GM15510 (cell line): Measurements from ENCODE around the gene ARCN1.

Source experiments
- POLR2A ChIP-seq: IDR thresholded peaks from 3 replicates; pipeline ENCODE4 v1.6.1; 2011; ENCODE audit warnings: borderline replicate concordance; ENCODE audit not compliant: insufficient read length; ENCODE audit errors: extremely low read depth

Gene ARCN1

GRCh38 chr11:118581057-118581456 is 8.8 kb downstream of the ARCN1 start:
- no peak for TF ChIP-seq POLR2A

DNA sequence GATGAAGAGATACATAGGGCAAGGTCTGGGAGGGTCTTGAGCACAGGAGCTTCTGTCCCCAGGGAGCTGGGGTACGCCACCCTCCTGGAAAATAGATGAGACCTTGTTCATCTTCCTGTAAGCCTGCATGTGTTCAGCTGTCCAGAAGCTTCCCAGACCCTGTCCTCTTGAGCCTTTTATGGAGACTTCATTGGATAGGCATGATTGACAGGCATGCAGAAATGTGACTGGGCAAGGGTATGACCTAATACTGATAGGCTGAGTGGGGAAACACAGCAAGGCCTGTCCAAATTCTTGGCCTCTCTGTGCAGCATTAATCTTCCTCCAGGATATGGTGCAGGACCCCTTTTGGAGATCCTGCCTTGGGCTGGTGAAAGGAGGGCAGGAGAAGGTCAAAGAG is 15.7 kb downstream of the ARCN1 start:
- no peak for TF ChIP-seq POLR2A

GRCh38 chr11:118592616-118593367 is 20.6 kb downstream of the ARCN1 start:
- TF ChIP-seq POLR2A: no peak

DNA sequence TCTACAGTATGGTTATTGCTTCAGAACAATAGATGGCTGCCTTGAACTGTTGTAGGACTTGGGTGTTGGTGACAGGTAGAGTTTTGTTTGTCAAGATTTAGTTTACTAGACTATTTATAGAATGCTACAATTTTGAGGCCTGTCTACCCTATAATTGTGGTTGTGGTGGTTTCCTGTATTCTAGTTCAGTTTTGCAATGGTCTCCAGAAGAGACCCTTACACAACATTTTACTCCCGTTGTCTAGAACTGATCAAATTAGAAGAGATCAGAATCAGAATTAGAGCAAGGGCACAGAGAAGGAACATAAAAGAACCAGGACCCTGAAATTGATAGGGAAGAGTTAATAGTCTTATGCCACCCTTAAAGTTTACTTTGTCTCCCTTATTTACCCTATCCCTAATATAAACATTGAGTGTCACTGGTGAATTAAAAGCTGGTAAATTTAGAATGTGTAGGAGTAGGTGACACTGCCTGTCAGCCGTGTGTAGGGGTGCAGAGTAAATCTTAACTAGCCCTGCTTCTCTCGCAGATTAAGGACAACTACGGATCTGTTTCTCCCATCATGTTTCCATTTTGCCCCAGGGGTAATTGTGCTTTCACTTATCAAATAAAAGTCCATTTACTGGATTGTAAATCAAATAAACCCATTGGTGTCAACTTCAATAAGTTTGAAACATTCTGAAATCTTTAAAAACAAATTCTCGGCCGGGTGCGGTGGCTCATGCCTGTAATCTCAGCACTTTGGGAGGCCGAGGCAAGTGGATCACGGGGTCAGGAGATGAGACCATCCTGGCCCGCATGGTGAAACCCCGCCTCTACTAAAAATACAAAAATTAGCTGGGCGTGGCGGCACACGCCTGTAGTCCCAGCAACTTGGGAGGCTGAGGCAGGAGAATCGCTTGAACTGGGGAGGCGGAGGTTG is 24.3 kb downstream of the ARCN1 start:
- no peak for TF ChIP-seq POLR2A

- TF ChIP-seq POLR2A: no peak
These were observed 25.3 kb downstream of the ARCN1 start for GRCh38 chr11:118597556-118597955.

GRCh38 chr11:118602331-118602730 is 30.1 kb downstream of the ARCN1 start:
- TF ChIP-seq POLR2A: no peak

DNA sequence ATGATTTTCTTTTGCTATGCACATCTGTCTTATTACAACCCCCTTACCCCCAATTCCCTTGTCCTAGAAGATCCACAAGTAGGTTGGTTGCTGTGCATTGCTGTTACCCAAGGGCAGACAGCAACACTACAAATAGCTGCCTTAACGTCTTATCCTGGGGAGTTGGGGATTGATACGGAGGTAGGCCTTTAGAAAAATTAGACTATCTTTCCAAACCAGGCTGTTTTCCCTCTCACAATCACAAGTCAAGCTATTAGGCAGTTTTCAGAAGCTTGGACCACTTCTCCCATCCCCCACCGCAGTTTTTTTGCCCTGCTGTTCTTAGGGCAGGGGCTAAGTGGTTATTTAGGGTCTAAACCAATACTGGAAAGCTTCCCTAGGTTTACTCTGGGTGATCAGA is 32.4 kb downstream of the ARCN1 start:
- TF ChIP-seq POLR2A: no peak

- TF ChIP-seq POLR2A: no peak
These were observed 33.1 kb downstream of the ARCN1 start for GRCh38 chr11:118605116-118605867.

- TF ChIP-seq POLR2A: no peak
These were observed 34.1 kb downstream of the ARCN1 start for GRCh38 chr11:118606157-118606843.

DNA sequence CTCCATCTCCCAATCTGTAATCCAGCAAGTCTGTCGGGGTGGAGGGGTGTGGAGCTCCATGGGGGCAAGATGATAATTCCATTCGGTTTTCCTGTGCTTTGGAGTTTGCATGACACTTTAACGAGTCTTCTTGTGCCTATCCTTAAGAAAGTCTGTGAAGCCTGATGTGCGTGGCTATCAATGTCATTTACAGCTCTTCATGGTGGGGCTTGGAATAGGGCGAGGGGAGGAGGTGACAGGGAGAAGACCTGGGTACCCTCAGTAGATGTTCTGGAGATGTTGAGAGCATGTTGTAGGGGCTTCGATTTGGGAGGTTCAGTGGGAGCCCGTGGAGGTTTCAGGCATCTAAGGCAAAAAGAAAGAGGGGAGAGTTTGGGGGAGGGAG is 34.6 kb downstream of the ARCN1 start:
- no peak for TF ChIP-seq POLR2A

DNA sequence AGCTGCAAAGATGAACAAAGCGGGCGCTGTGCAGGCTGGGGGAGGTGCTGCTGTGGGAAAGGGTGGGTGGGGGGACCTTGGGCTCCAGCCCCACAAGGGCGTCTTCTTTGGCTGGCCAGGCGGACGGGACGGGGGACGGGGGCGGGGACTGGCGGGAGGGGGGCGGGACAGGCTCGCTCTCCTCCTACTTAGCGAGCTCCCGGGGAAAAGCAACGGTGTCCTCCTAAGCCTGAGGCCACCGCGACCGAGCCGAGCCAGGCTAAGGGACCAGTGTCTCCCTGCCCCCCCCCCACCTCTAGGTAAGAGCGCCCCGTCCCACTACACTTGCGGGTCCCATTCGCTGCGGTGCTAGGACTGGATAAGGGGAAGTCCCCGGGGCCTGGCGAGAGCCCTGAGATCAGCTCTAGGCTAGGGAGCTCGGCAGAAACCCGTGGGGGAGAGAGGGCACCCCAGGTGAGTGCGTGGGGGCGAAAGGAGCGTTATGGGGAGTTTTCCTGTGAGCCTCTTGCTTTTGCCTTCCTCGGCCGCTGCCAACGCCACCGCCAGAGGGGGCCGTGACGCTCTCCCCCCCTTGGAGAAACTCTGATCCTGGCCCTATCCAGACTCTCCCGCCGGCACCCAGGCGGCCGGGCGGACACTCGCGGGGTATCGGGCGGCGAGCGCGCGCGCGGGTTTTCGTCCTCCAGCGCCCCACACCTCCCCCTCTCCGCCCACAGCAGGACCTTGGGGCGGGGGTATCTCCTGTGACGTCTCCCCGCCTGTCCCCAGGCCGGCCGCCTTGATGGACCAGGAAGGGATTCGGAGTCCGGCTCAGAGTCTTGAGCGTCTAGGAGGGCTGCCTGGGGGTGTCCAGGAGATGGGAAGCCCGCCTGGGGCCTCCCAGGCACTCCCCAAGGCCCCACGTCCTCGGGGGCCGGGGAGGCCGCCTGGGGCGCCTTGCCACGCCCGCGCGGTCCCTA is 35.5 kb downstream of the ARCN1 start, which contains the start of gene PHLDB1:
PHLDB1 (plus strand) TSS at position 215 of the 959 bp plus-strand sequence. CDS start 6,222 bp downstream, outside the sequence.
- no peak for TF ChIP-seq POLR2A

DNA sequence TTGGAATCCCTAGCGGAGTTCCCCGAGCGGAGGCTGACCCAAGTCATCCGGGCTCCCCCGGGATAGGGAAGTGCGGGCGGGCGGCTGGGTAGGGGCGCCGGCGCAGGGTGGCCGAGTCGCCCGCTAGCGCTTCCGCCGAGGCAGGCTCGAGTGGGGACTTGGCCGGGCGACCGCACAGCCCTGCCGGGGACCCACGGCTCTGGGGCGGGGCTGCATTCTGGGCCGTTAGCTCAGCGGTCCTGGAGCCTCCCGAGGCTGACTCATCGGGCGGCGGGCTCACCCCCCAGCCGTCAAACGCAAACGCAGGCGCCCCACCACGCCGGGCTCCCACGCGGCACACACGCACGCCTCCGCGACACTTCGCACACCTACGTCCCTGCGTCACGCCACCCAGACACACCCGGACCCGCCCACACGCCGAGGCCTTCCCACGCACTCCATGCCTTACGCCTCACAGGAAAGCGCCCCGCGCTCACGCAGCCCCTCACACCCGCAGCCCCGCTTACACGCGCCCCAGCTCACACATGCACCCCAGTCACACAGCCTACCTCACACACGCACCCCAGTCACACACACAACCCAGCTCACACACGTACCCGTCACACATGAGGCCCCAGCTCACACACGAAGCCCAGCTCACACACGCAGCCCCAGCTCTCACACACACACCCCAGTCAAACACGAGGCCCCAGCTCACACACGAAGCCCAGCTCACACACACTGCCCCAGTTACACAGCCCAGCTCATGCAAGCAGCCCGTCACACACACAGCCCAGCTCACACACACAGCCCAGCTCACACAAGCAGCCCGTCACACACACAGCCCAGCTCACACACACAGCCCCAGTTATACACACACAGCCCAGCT is 36.4 kb downstream of the ARCN1 start:
- no peak for TF ChIP-seq POLR2A
